ENCODE data around the gene PTPRD.

The PTPRD gene

DNA sequence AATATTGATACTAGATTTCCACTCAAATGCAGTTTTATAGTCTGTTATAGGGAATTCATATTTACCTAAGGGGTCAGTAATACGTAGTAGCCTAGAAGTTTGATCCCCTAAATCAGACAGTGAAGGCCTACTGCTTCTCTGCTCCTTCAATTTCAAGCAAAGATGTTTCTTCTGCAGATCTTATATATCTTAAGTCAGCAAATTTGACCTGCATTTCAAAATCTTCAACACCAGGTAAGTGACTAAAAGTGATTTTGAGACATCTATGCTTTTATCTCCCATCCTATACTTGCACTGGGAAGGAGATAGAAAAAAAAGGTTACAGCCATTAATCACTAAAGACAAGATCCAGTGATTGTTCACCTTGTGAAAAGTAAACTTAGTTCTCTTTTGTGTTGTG, 363.9 kb downstream of the PTPRD start:
- Histone ChIP-seq H4K20me1 (ENCODE audit: low read depth, low read length) (no peaks in the 10 kb centered on the region), H3K27ac (ENCODE audit: low read depth, low read length) (no peak overlapping the region), H3K9me3 (ENCODE audit: insufficient read depth, low read length) (no peaks in the 10 kb centered on the region), H3K4me2 (ENCODE audit: low read depth, low read length, poor library complexity, severe bottlenecking) (no peak overlapping the region), H3K9ac (ENCODE audit: low read length) (no peak overlapping the region), H3K27me3 (ENCODE audit: low read length) (no peaks in the 10 kb centered on the region), H2AFZ (ENCODE audit: low read depth, low read length, severe bottlenecking) (no peak overlapping the region), H3K9me2 (replicated peaks; ENCODE audit: insufficient read depth, low read length) (no peaks in the 10 kb centered on the region), H3K4me3 (ENCODE audit: insufficient read depth, low read length, poor library complexity, severe bottlenecking) (no peak overlapping the region), H3K79me2 (ENCODE audit: insufficient read depth, low read length) (no peaks in the 10 kb centered on the region), H3K36me3 (ENCODE audit: low read length) (no peaks in the 10 kb centered on the region), H3F3A (ENCODE audit: insufficient read depth) (no peaks in the 10 kb centered on the region)
- TF ChIP-seq, protein P1, sequence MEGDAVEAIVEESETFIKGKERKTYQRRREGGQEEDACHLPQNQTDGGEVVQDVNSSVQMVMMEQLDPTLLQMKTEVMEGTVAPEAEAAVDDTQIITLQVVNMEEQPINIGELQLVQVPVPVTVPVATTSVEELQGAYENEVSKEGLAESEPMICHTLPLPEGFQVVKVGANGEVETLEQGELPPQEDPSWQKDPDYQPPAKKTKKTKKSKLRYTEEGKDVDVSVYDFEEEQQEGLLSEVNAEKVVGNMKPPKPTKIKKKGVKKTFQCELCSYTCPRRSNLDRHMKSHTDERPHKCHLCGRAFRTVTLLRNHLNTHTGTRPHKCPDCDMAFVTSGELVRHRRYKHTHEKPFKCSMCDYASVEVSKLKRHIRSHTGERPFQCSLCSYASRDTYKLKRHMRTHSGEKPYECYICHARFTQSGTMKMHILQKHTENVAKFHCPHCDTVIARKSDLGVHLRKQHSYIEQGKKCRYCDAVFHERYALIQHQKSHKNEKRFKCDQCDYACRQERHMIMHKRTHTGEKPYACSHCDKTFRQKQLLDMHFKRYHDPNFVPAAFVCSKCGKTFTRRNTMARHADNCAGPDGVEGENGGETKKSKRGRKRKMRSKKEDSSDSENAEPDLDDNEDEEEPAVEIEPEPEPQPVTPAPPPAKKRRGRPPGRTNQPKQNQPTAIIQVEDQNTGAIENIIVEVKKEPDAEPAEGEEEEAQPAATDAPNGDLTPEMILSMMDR (IDR thresholded peaks at IDR 0.05; ENCODE audit: insufficient read depth, low read length, poor library complexity, severe bottlenecking), result no peak
- TF ChIP-seq EZH2phosphoT487 (conservative IDR thresholded peaks at IDR 0.05; ENCODE audit: low read length), result no peak

DNA sequence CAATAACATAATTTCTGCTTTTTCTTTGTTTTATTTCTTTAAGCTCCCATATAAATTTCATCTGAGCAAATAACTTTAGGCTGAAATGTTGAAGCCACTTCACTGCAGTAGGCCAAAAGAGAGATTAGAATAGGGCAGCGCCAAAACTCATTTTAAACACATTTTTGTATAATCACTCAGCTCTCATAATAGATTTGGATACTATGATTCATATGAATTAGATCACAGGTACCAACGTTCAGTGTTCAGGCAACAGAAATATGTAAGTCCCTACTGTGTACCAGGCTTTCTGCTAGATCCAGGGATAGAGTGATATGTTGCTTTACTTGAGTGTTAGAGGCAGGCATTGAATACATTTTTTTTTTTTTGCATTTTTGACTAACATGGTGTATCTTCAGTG, 370.5 kb downstream of the PTPRD start:
- Histone ChIP-seq H2AFZ (ENCODE audit: low read depth, low read length, severe bottlenecking) (no peak overlapping the region), H3K36me3 (ENCODE audit: low read length) (no peaks in the 10 kb centered on the region), H3F3A (ENCODE audit: insufficient read depth) (no peaks in the 10 kb centered on the region), H3K9me3 (ENCODE audit: insufficient read depth, low read length) (no peaks in the 10 kb centered on the region), H3K4me2 (ENCODE audit: low read depth, low read length, poor library complexity, severe bottlenecking) (no peak overlapping the region), H3K79me2 (ENCODE audit: insufficient read depth, low read length) (no peaks in the 10 kb centered on the region), H3K27me3 (ENCODE audit: low read length) (no peaks in the 10 kb centered on the region), H3K9ac (ENCODE audit: low read length) (no peak overlapping the region), H4K20me1 (ENCODE audit: low read depth, low read length) (no peaks in the 10 kb centered on the region), H3K27ac (ENCODE audit: low read depth, low read length) (no peak overlapping the region), H3K4me3 (ENCODE audit: insufficient read depth, low read length, poor library complexity, severe bottlenecking) (no peak overlapping the region), H3K9me2 (replicated peaks; ENCODE audit: insufficient read depth, low read length) (no peaks in the 10 kb centered on the region)
- TF ChIP-seq, protein P1 (IDR thresholded peaks at IDR 0.05; ENCODE audit: insufficient read depth, low read length, poor library complexity, severe bottlenecking), result no peak
- TF ChIP-seq EZH2phosphoT487 (conservative IDR thresholded peaks at IDR 0.05; ENCODE audit: low read length), result no peak

DNA sequence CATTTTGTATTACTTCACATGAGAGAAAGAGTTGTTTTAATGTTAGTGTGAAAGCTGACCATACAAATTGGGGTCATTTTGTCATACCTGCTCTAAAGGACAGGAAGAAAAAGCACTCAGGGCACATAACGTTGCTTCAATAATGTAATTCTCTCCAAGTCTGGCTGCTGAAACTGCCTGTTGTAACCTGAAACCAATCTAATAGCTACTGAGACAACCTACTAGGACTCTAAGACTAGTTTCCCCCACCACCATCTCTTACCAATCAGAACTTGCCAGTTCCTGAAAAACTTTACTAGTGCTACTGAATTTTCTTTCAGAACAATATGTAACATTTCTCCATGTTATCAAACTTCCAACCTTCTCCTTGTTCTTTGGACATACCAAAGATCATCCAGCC, 374.7 kb downstream of the PTPRD start:
- Histone ChIP-seq H3K9ac (ENCODE audit: low read length) (no peak overlapping the region), H3K4me2 (ENCODE audit: low read depth, low read length, poor library complexity, severe bottlenecking) (no peak overlapping the region), H4K20me1 (ENCODE audit: low read depth, low read length) (no peaks in the 10 kb centered on the region), H3K9me2 (replicated peaks; ENCODE audit: insufficient read depth, low read length) (no peaks in the 10 kb centered on the region), H2AFZ (ENCODE audit: low read depth, low read length, severe bottlenecking) (no peak overlapping the region), H3K4me3 (ENCODE audit: insufficient read depth, low read length, poor library complexity, severe bottlenecking) (no peak overlapping the region), H3K9me3 (ENCODE audit: insufficient read depth, low read length) (no peaks in the 10 kb centered on the region), H3K36me3 (ENCODE audit: low read length) (no peaks in the 10 kb centered on the region), H3K27me3 (ENCODE audit: low read length) (no peaks in the 10 kb centered on the region), H3F3A (ENCODE audit: insufficient read depth) (no peaks in the 10 kb centered on the region), H3K79me2 (ENCODE audit: insufficient read depth, low read length) (no peaks in the 10 kb centered on the region), H3K27ac (ENCODE audit: low read depth, low read length) (no peak overlapping the region)
- TF ChIP-seq, protein P1 (IDR thresholded peaks at IDR 0.05; ENCODE audit: insufficient read depth, low read length, poor library complexity, severe bottlenecking), result no peak
- TF ChIP-seq EZH2phosphoT487 (conservative IDR thresholded peaks at IDR 0.05; ENCODE audit: low read length), result no peak
